Nephron (organoid): ENCODE results near the gene MYO1D.
"Not testable (repeated sequence)": the region's sequence is repeated elsewhere in the genome, so short reads cannot be mapped to it uniquely, and the experiment has no call there.

ENCODE experiments used
- H3K27ac Mint-ChIP-seq, 3 experiments: 2 replicates each; pipeline ENCODE4 v1.8.0; 2020; ENCODE audit warnings: mixed read lengths in 3 of 3, mild to moderate bottlenecking in 2 of 3, moderate library complexity in 1 of 3
- H3K27me3 Mint-ChIP-seq: 2 replicates; pipeline ENCODE4 v1.8.0; 2021; ENCODE audit warnings: low read depth, mild to moderate bottlenecking, moderate library complexity, mixed read lengths
- H3K36me3 Mint-ChIP-seq: 2 replicates; pipeline ENCODE4 v1.8.0; 2020; ENCODE audit warnings: low read depth, mixed read lengths
- H3K4me1 Mint-ChIP-seq: 2 replicates; pipeline ENCODE4 v1.8.0; 2020; ENCODE audit warnings: mixed read lengths
- H3K4me3 Mint-ChIP-seq, 3 experiments: 2 replicates each; pipeline ENCODE4 v1.8.0; 2020; ENCODE audit warnings: mild to moderate bottlenecking in 3 of 3, mixed read lengths in 3 of 3, moderate library complexity in 2 of 3
- H3K9me3 Mint-ChIP-seq: 2 replicates; pipeline ENCODE4 v1.8.0; 2020; ENCODE audit warnings: mixed read lengths
- TF ChIP-seq, protein P1 (sequence below), 3 experiments: fragments of 200-600 bp; sonication (generic); IDR thresholded peaks; one replicate each; pipeline ENCODE4 v1.5.0; 2021; ENCODE audit warnings: antibody characterized with exemption in 3 of 3; ENCODE audit not compliant: unreplicated experiment in 3 of 3

MYO1D gene

DNA sequence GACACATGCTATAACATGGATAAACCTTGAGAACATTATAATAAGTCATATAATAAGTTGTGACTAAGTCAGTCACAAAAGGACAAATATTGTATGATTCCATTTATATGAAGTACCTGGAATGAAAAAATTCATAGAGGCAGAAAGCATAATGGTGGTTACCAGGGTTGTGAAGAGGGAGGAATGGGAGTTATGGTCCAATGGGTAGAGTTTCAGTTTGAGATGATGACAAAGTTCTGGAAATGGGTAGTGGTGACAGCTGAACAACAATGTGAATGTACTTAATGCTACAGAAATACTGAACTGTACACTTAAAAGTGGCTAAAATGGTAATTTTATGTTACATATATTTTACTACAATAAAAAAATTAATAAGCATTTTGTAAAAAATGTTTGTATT lies 49.7 kb downstream of the MYO1D start:
- Mint-ChIP-seq H3K4me3 (no peak overlapping the region), H3K27me3 (no peaks in the 10 kb centered on the region), H3K9me3 (no peaks in the 10 kb centered on the region), H3K4me1 (peaks cover 6% of the 10 kb centered on the region), H3K27ac (no peak overlapping the region), H3K36me3 (no peaks in the 10 kb centered on the region)
- TF ChIP-seq, protein P1, sequence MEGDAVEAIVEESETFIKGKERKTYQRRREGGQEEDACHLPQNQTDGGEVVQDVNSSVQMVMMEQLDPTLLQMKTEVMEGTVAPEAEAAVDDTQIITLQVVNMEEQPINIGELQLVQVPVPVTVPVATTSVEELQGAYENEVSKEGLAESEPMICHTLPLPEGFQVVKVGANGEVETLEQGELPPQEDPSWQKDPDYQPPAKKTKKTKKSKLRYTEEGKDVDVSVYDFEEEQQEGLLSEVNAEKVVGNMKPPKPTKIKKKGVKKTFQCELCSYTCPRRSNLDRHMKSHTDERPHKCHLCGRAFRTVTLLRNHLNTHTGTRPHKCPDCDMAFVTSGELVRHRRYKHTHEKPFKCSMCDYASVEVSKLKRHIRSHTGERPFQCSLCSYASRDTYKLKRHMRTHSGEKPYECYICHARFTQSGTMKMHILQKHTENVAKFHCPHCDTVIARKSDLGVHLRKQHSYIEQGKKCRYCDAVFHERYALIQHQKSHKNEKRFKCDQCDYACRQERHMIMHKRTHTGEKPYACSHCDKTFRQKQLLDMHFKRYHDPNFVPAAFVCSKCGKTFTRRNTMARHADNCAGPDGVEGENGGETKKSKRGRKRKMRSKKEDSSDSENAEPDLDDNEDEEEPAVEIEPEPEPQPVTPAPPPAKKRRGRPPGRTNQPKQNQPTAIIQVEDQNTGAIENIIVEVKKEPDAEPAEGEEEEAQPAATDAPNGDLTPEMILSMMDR (IDR thresholded peaks at IDR 0.05; ENCODE audit: unreplicated experiment in 3 of 3): no peak

DNA sequence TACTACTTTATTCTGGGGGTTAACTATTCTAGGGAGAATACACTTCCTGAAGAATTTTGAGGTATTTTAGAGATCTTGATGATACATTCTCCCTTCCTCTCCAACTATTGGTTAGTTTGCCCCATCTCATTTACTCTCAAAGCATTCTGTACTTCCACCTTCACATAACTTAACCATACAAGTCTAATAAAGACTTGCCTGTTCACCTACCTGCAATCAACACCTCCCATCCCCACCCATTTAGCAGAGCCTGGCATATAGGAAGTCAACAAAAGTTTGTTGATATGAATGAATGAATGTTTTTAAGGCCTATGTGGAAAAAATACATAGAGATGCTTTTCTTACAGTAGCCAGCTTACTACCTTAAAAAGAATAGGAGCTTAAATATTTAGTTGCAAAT lies 50.8 kb downstream of the MYO1D start:
- no peaks in the 10 kb centered on the region for H3K36me3 Mint-ChIP-seq
- no peaks in the 10 kb centered on the region for H3K9me3 Mint-ChIP-seq
- no peak overlapping the region for H3K4me3 Mint-ChIP-seq
- H3K27me3 Mint-ChIP-seq: peaks cover under 1% of the 10 kb centered on the region
- peak overlapping the region in 1 of 3 experiments; percentile 64 for H3K27ac Mint-ChIP-seq
- TF ChIP-seq, protein P1 (IDR thresholded peaks at IDR 0.05; ENCODE audit: unreplicated experiment in 3 of 3): no peak
- peaks cover 6% of the 10 kb centered on the region for H3K4me1 Mint-ChIP-seq

DNA sequence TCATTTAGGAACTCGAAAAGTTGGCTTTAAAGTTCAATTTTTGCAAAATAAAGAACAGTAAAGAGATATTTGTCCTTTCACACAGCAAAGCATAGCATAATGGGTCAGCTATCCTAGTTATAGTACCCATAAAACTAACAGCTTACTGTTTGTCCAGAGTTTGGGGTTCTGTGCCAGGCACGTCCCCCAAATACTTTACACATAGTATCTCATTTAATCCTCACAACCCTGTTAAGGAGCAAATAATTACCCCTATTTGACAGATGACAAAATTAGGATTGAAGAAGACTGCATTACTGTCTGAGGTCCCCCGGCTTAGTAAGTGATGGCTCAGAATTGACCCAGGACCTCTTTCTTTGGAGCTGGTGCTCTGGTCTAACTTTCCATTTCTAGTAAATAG lies 52.6 kb downstream of the MYO1D start:
- peak overlapping the region in 1 of 3 experiments; percentile 76 for H3K27ac Mint-ChIP-seq
- no peaks in the 10 kb centered on the region for H3K36me3 Mint-ChIP-seq
- no peaks in the 10 kb centered on the region for H3K9me3 Mint-ChIP-seq
- H3K4me1 Mint-ChIP-seq: peaks cover 6% of the 10 kb centered on the region
- H3K27me3 Mint-ChIP-seq: peaks cover 4% of the 10 kb centered on the region
- TF ChIP-seq, protein P1 (IDR thresholded peaks at IDR 0.05; ENCODE audit: unreplicated experiment in 3 of 3): no peak
- H3K4me3 Mint-ChIP-seq: peak overlapping the region in 2 of 3 experiments; percentile 7 to 30

DNA sequence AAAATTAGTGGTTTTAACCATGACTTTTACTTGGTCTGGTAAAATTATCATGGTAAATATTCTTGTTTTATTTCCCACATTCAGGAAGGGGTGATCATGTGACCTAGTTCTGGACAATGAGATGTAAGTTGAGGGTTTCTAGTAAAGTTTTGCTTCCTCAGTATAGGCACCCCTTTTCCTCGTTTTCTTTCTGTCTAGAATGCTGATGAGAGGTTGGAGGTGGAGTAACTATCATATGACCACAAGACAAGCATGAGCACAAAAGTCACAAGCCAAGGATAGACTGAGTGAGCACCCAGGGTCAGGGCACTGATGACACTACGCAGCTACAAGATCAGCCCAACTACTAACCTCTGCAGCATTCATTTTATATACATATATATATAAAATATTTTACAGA lies 53.9 kb downstream of the MYO1D start:
- peaks cover 4% of the 10 kb centered on the region for H3K27me3 Mint-ChIP-seq
- H3K9me3 Mint-ChIP-seq: no peaks in the 10 kb centered on the region
- peak overlapping the region in 2 of 3 experiments; percentile 58 to 60 for H3K27ac Mint-ChIP-seq
- H3K36me3 Mint-ChIP-seq: no peaks in the 10 kb centered on the region
- H3K4me1 Mint-ChIP-seq: peaks cover 5% of the 10 kb centered on the region
- H3K4me3 Mint-ChIP-seq: peak overlapping the region; percentile 65 to 76 (median 72)
- TF ChIP-seq, protein P1 (IDR thresholded peaks at IDR 0.05; ENCODE audit: unreplicated experiment in 3 of 3): no peak

DNA sequence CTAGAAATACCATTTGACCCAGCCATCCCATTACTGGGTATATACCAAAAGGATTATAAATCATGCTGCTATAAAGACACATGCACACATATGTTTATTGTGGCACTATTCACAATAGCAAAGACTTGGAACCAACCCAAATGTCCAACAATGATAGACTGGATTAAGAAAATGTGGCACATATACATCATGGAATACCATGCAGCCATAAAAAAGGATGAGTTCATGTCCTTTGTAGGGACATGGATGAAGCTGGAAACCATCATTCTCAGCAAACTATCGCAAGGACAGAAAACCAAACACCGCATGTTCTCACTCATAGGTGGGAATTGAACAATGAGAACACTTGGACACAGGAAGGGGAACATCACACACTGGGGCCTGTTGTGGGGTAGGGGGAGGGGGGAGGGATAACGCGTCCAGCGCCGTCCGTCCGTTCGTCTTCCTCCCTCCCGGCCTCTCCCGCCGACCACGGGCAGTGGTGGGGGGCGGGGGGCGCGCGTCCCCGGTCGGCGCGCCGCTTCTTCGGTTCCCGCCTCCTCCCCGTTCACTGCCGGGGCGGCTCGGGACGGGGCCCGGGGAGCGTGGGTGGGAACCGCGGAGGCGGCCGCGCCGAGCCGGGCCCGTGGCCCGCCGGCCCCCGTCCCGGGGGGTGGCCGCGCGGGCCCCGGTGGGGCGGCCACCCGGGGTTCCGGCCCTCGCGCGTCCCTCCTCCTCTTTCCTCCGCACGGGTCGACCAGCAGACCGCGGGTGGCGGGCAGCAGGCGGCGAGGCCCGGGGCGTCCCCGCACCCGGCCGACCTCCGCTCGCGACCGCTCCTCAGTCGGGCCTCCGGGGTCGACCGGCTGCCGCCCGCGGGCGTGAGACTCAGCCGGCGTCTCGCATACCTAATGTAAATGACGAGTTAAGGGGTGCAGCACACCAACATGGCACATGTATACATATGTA lies 54.7 kb downstream of the MYO1D start:
- not testable (repeated sequence) for H3K36me3 Mint-ChIP-seq, H3K4me1 Mint-ChIP-seq, H3K9me3 Mint-ChIP-seq, H3K27me3 Mint-ChIP-seq, H3K27ac Mint-ChIP-seq
- peak overlapping the region; percentile 38 to 46 (median 39) for H3K4me3 Mint-ChIP-seq

DNA sequence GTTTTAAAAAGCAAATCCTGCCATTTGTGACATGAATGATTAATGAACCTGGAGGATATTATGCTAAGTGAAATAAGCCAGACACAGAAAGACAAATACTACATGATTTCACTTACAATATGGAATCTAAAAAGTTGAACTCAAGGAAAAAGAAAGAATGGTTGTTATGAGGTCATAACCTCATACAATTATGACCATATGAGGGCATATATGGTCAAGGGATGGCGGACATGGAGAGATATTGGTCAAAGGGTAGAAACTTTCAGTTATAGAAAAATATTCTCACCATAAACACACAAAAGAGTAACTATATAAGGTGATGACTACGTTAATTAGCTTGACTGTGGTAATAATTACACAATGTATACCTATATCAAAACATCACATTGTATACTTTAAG lies 56.5 kb downstream of the MYO1D start:
- Mint-ChIP-seq H3K9me3 (no peaks in the 10 kb centered on the region), H3K4me3 (peak overlapping the region; percentile 40 to 65 (median 48)), H3K36me3 (no peaks in the 10 kb centered on the region), H3K27ac (no peak overlapping the region), H3K27me3 (peaks cover 4% of the 10 kb centered on the region), H3K4me1 (no peaks in the 10 kb centered on the region)
- TF ChIP-seq, protein P1 (IDR thresholded peaks at IDR 0.05; ENCODE audit: unreplicated experiment in 3 of 3): no peak
